Esophagus muscularis mucosa (tissue), 4 donors: Measurements from ENCODE around the gene PTPRN2. TPM values are rescaled to one million over a fixed set of nuclear protein-coding genes. Genes with fewer than 3 reads are reported as not detected.

ENCODE experiments used
- DNase-seq: peaks from one replicate; pipeline ENCODE4 v3.0.0-alpha.2; 2017; ENCODE audit errors: extremely low spot score
- H3K27ac ChIP-seq, 4 donors: fragments of 200-600 bp; sonication (generic); replicated peaks in 1 of 4; 1 replicate in 3 of 4; 2 replicates in 1 of 4; pipeline ENCODE4 v1.5.1; 2016 to 2019; ENCODE audit warnings: mild to moderate bottlenecking in 1 of 4
- H3K27me3 ChIP-seq, 4 donors: fragments of 200-600 bp; sonication (generic); one replicate each; pipeline versions ENCODE4 v1.5.1 to v1.6.0; 2016 to 2019
- H3K36me3 ChIP-seq, 4 donors: fragments of 200-600 bp; sonication (generic); one replicate each; pipeline ENCODE4 v1.5.1; 2016 to 2019
- H3K4me1 ChIP-seq, 4 donors: fragments of 200-600 bp; sonication (generic); one replicate each; pipeline ENCODE4 v1.5.1; 2016 to 2019
- H3K4me3 ChIP-seq, 4 donors: fragments of 200-600 bp; sonication (generic); 1 replicate in 2 of 4; 2 replicates in 2 of 4; pipeline ENCODE4 v1.5.1; 2016 to 2019; ENCODE audit warnings: mild to moderate bottlenecking in 4 of 4, moderate library complexity in 1 of 4
- H3K9me3 ChIP-seq, 4 donors: fragments of 200-600 bp; sonication (generic); 1 replicate in 3 of 4; 2 replicates in 1 of 4; pipeline ENCODE4 v1.5.1; 2016 to 2019
- CTCF ChIP-seq, 3 experiments: fragments of 200-600 bp in 2 of 3; fragments of 450-650 bp in 1 of 3; sonication (generic) in 2 of 3; IDR thresholded peaks; one replicate each; pipeline ENCODE4 v1.5.1; 2017 to 2019; ENCODE audit warnings: antibody characterized with exemption in 3 of 3, mild to moderate bottlenecking in 2 of 3, moderate library complexity in 1 of 3
- EP300 ChIP-seq: sonication (generic); formaldehyde crosslinking; IDR thresholded peaks from one replicate; pipeline ENCODE4 v1.6.1; 2017; ENCODE audit warnings: antibody characterized with exemption
- POLR2A ChIP-seq: fragments of 450-650 bp; IDR thresholded peaks from one replicate; pipeline ENCODE4 v1.6.1; 2017; ENCODE audit warnings: antibody characterized with exemption, moderate library complexity, mild to moderate bottlenecking, low read depth
- POLR2AphosphoS5 ChIP-seq, 2 donors: sonication (generic); formaldehyde crosslinking; IDR thresholded peaks; one replicate each; pipeline ENCODE4 v1.6.1; 2017; ENCODE audit warnings: antibody characterized with exemption in 2 of 2
- WGBS: methylation state at CpG from one replicate; pipeline ENCODE4 v1.1.5; 2018; 5-methylcytosine and 5-hydroxymethylcytosine counted together
- intact Hi-C: fragments of 100-400 bp; cut with DNase I; formaldehyde crosslinking; loops from one replicate; pipeline ENCODE4 v1.15.1; 2023
- total RNA-seq, 4 donors: library from RNA; depleted of rRNA; stranded (reverse); fragments of >200 nt; gene quantifications; one replicate each; pipeline versions ENCODE4 v1.1.0 to v1.2.1, GENCODE V29; 2016

Gene PTPRN2
- total RNA-seq, 4 donors from 2014 or later, result 2.1 to 3.1 (median 3.1) TPM

- Histone ChIP-seq H3K36me3 (no peaks in the 10 kb centered on the region), H3K4me3 (no peak overlapping the region), H3K9me3 (no peaks in the 10 kb centered on the region), H3K27me3 (peaks cover 0 to under 1% (median 0%) of the 10 kb centered on the region in 4 donors), H3K4me1 (no peaks in the 10 kb centered on the region), H3K27ac (no peak overlapping the region)
- no peak for DNase-seq
- intact Hi-C loops, result loop anchor here (5.0 kb wide), 1 partner anchor 973 kb away; no protein-coding TSS in a partner anchor
- WGBS, result 86% methylated on average over 8 of the region's 8 CpGs
- TF ChIP-seq EP300, result no peak
- no peak for TF ChIP-seq CTCF (IDR thresholded peaks at IDR 0.05)
- TF ChIP-seq POLR2A, result no peak
- TF ChIP-seq POLR2AphosphoS5 (IDR thresholded peaks at IDR 0.05), result no peak
Observed at GRCh38 chr7:158405324-158405723, 182.3 kb downstream of the PTPRN2 start.

- DNase-seq, result no peak
- Histone ChIP-seq H3K27me3 (no peaks in the 10 kb centered on the region), H3K9me3 (peaks cover 0 to 2% (median under 1%) of the 10 kb centered on the region in 4 donors), H3K36me3 (no peaks in the 10 kb centered on the region), H3K27ac (no peak overlapping the region), H3K4me3 (no peak overlapping the region), H3K4me1 (no peaks in the 10 kb centered on the region)
- WGBS, result 79% methylated on average over 19 of the region's 23 CpGs
- intact Hi-C loops, result no loop called here
- no peak for TF ChIP-seq POLR2AphosphoS5 (IDR thresholded peaks at IDR 0.05)
Observed at GRCh38 chr7:158404031-158404761, 183.4 kb downstream of the PTPRN2 start.

- 89% methylated on average over 14 of the region's 21 CpGs for WGBS
- H3K36me3 ChIP-seq, result no peaks in the 10 kb centered on the region
Observed at GRCh38 chr7:158403013-158403821, 184.4 kb downstream of the PTPRN2 start.

GRCh38 chr7:158402471-158402870, 185.2 kb downstream of the PTPRN2 start:
- H3K4me1 ChIP-seq, result no peaks in the 10 kb centered on the region
- no peak for DNase-seq
- intact Hi-C loops, result no loop called here
- peaks cover 0 to 13% (median 6%) of the 10 kb centered on the region in 4 donors for H3K9me3 ChIP-seq
- 65% methylated on average over 7 of the region's 11 CpGs for WGBS
- no peaks in the 10 kb centered on the region for H3K36me3 ChIP-seq
- no peak for TF ChIP-seq EP300
- TF ChIP-seq POLR2AphosphoS5 (IDR thresholded peaks at IDR 0.05), result no peak
- TF ChIP-seq POLR2A, result no peak
- TF ChIP-seq CTCF (IDR thresholded peaks at IDR 0.05), result no peak
- H3K4me3 ChIP-seq, result no peak overlapping the region
- no peak overlapping the region for H3K27ac ChIP-seq
- H3K27me3 ChIP-seq, result no peaks in the 10 kb centered on the region

More at GRCh38 chr7:158403013-158403821, 184.4 kb downstream of the PTPRN2 start:
- no peak for DNase-seq
- Histone ChIP-seq H3K27me3 (no peaks in the 10 kb centered on the region), H3K27ac (no peak overlapping the region), H3K4me3 (no peak overlapping the region), H3K4me1 (no peaks in the 10 kb centered on the region), H3K9me3 (peaks cover 0 to 12% (median 6%) of the 10 kb centered on the region in 4 donors)
- TF ChIP-seq POLR2AphosphoS5 (IDR thresholded peaks at IDR 0.05) (no peak), CTCF (IDR thresholded peaks at IDR 0.05) (no peak), POLR2A (no peak), EP300 (no peak)
- intact Hi-C loops, result no loop called here

GRCh38 chr7:158401826-158402225, 185.8 kb downstream of the PTPRN2 start:
- DNase-seq, result no peak
- Histone ChIP-seq H3K36me3 (no peaks in the 10 kb centered on the region), H3K4me1 (no peaks in the 10 kb centered on the region), H3K4me3 (no peak overlapping the region), H3K27ac (no peak overlapping the region), H3K27me3 (no peaks in the 10 kb centered on the region), H3K9me3 (peaks cover 0 to 13% (median 6%) of the 10 kb centered on the region in 4 donors)
- WGBS, result 83% methylated on average over 9 of the region's 10 CpGs
- intact Hi-C loops, result no loop called here
- TF ChIP-seq CTCF (IDR thresholded peaks at IDR 0.05), result no peak
- no peak for TF ChIP-seq POLR2A
- no peak for TF ChIP-seq POLR2AphosphoS5 (IDR thresholded peaks at IDR 0.05)
- no peak for TF ChIP-seq EP300
